Measurements from ENCODE around the gene SHPK.

The SHPK gene

GRCh38 chr17:3656353-3656752 is 20.3 kb upstream of the SHPK start:
- in situ Hi-C loops (cut with HindIII; ENCODE audit: low sequenced_read_pairs) = no loop called here
- TF ChIP-seq, protein P1, sequence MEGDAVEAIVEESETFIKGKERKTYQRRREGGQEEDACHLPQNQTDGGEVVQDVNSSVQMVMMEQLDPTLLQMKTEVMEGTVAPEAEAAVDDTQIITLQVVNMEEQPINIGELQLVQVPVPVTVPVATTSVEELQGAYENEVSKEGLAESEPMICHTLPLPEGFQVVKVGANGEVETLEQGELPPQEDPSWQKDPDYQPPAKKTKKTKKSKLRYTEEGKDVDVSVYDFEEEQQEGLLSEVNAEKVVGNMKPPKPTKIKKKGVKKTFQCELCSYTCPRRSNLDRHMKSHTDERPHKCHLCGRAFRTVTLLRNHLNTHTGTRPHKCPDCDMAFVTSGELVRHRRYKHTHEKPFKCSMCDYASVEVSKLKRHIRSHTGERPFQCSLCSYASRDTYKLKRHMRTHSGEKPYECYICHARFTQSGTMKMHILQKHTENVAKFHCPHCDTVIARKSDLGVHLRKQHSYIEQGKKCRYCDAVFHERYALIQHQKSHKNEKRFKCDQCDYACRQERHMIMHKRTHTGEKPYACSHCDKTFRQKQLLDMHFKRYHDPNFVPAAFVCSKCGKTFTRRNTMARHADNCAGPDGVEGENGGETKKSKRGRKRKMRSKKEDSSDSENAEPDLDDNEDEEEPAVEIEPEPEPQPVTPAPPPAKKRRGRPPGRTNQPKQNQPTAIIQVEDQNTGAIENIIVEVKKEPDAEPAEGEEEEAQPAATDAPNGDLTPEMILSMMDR (IDR thresholded peaks at IDR 0.05; ENCODE audit: low read depth, low read length, missing control alignments) = no peak
- no peak for DNase-seq (ENCODE audit: low read depth)
- no peak overlapping the region for H3K4me3 ChIP-seq (ENCODE audit: low read depth, low read length)

DNA sequence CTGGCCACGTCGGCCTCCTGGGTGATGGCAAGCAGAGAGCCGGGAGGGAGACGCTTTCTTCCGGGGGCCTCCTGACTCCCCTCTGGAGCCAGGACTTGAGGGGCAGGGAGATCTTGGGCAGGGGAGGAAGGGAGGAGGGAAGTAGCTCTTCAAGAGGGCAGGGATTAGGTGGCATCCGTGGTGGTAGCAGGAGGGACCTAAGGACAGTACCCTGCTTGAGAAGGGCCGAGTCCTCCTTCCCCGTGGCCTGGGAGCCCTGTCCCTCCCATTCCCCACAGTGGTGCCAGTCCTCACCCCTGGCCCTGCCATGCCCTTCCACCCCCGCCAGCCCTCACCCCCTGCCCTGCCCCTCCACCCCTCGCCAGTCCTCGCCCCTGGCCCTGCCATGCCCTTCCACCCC is 19.7 kb upstream of the SHPK start:
- no peak overlapping the region for H3K4me3 ChIP-seq (ENCODE audit: low read depth, low read length)
- in situ Hi-C loops (cut with HindIII; ENCODE audit: low sequenced_read_pairs) = no loop called here
- DNase-seq (ENCODE audit: low read depth) = no peak
- TF ChIP-seq, protein P1 (IDR thresholded peaks at IDR 0.05; ENCODE audit: low read depth, low read length, missing control alignments) = no peak

- TF ChIP-seq, protein P1 (IDR thresholded peaks at IDR 0.05; ENCODE audit: low read depth, low read length, missing control alignments) = peak; percentile 46
- no peak overlapping the region for H3K4me3 ChIP-seq (ENCODE audit: low read depth, low read length)
- DNase-seq (ENCODE audit: low read depth) = no peak
- in situ Hi-C loops (cut with HindIII; ENCODE audit: low sequenced_read_pairs) = no loop called here
Measured at GRCh38 chr17:3647769-3648555, 11.9 kb upstream of the SHPK start.

- TF ChIP-seq, protein P1 (IDR thresholded peaks at IDR 0.05; ENCODE audit: low read depth, low read length, missing control alignments) = no peak
- no peak for DNase-seq (ENCODE audit: low read depth)
- in situ Hi-C loops (cut with HindIII; ENCODE audit: low sequenced_read_pairs) = no loop called here
- H3K4me3 ChIP-seq (ENCODE audit: low read depth, low read length) = no peak overlapping the region
Measured at GRCh38 chr17:3647251-3647650, 11.2 kb upstream of the SHPK start.

DNA sequence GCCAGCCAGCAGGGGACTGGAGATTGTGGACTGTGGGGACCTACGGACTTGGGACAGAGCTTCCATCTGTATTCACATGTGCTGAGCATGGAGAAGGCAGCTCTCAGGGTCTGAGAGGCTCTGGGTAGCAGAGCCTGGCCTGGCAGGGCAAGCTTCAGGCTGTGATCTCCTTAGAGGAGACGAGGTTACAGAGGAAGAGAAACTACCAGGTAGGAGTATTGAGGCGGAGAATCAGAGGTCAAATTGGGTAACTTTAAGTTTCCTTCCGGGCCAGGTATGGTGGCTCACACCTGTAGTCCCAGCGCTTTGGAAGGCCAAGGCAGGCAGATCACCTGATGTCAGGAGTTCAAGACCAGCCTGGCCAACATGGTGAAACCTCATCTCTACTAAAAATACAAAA is 9.3 kb upstream of the SHPK start:
- TF ChIP-seq, protein P1 (IDR thresholded peaks at IDR 0.05; ENCODE audit: low read depth, low read length, missing control alignments) = no peak
- no peak for DNase-seq (ENCODE audit: low read depth)
- in situ Hi-C loops (cut with HindIII; ENCODE audit: low sequenced_read_pairs) = no loop called here
- H3K4me3 ChIP-seq (ENCODE audit: low read depth, low read length) = no peak overlapping the region

DNA sequence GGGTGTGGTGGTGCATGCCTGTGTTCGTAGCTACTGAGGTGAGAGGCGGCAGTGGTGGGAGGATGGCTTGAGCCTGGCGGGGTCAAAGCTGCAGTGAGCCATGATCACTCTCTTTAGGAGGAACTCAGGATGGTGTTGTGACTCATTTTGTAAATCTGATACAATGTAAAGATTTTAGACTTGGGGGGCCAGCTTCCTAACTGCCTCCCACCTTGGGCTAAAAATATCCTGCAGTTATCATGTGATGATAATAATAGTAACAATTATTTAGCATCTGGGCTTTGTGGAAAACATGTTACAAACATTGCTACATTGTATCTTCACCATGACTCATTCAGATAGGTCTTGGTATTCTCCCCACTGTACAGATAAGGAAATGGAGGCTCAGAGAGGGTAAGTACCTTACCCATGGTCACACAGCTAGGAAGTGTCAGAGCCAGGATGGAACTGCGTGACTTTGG is 7.9 kb upstream of the SHPK start:
- no peak for DNase-seq (ENCODE audit: low read depth)
- TF ChIP-seq, protein P1 (IDR thresholded peaks at IDR 0.05; ENCODE audit: low read depth, low read length, missing control alignments) = no peak
- H3K4me3 ChIP-seq (ENCODE audit: low read depth, low read length) = no peak overlapping the region
- in situ Hi-C loops (cut with HindIII; ENCODE audit: low sequenced_read_pairs) = no loop called here

All from astrocyte of the cerebellum (primary cell).